Activated gamma-delta T cell treated with anti-CD3 and anti-CD28 coated beads, Interleukin-2, amount 50 U/mL, for 16 hours (primary cell): Measurements from ENCODE around the gene CNTN1.

Experiments
- DNase-seq: peaks from one replicate; pipeline ENCODE4 v3.0.0-alpha.2; 2020; ENCODE audit warnings: low read depth

The CNTN1 gene

GRCh38 chr12:40970320-40970907 is 278.2 kb downstream of the CNTN1 start:
- no peak for DNase-seq

- no peak for DNase-seq
Observed at GRCh38 chr12:40971911-40972310, 279.7 kb downstream of the CNTN1 start.

- no peak for DNase-seq
Observed at GRCh38 chr12:40976546-40976945, 284.3 kb downstream of the CNTN1 start.

- DNase-seq, result no peak
Observed at GRCh38 chr12:40980427-40980961, 288.3 kb downstream of the CNTN1 start.

- no peak for DNase-seq
Observed at GRCh38 chr12:40986001-40986400, 293.8 kb downstream of the CNTN1 start.

- no peak for DNase-seq
Observed at GRCh38 chr12:40988355-40988754, 296.1 kb downstream of the CNTN1 start.

- DNase-seq, result no peak
Observed at GRCh38 chr12:40988824-40989223, 296.6 kb downstream of the CNTN1 start.

GRCh38 chr12:40989785-40990184 is 297.5 kb downstream of the CNTN1 start:
- DNase-seq, result no peak

GRCh38 chr12:40992158-40992557 is 299.9 kb downstream of the CNTN1 start:
- DNase-seq, result no peak

GRCh38 chr12:40992674-40993073 is 300.4 kb downstream of the CNTN1 start:
- no peak for DNase-seq

GRCh38 chr12:40993158-40993557 is 300.9 kb downstream of the CNTN1 start:
- DNase-seq, result no peak

- no peak for DNase-seq
Observed at GRCh38 chr12:40996091-40996490, 303.9 kb downstream of the CNTN1 start.

GRCh38 chr12:40999210-40999609 is 307.0 kb downstream of the CNTN1 start:
- no peak for DNase-seq

- DNase-seq, result no peak
Observed at GRCh38 chr12:41008472-41008871, 316.2 kb downstream of the CNTN1 start.

- DNase-seq, result no peak
Observed at GRCh38 chr12:41011939-41012338, 319.7 kb downstream of the CNTN1 start.

GRCh38 chr12:41013881-41014642 is 321.8 kb downstream of the CNTN1 start:
- DNase-seq, result no peak

GRCh38 chr12:41014643-41015020 is 322.4 kb downstream of the CNTN1 start:
- DNase-seq, result no peak

- DNase-seq, result no peak
Observed at GRCh38 chr12:41018010-41018409, 325.8 kb downstream of the CNTN1 start.

- DNase-seq, result no peak
Observed at GRCh38 chr12:41019461-41019860, 327.2 kb downstream of the CNTN1 start.

GRCh38 chr12:41023836-41024235 is 331.6 kb downstream of the CNTN1 start:
- no peak for DNase-seq

- DNase-seq, result no peak
Observed at GRCh38 chr12:41026151-41026550, 333.9 kb downstream of the CNTN1 start.

GRCh38 chr12:41032386-41032785 is 340.1 kb downstream of the CNTN1 start:
- no peak for DNase-seq

GRCh38 chr12:41034686-41035085 is 342.4 kb downstream of the CNTN1 start:
- no peak for DNase-seq

GRCh38 chr12:41039461-41039860 is 347.2 kb downstream of the CNTN1 start:
- no peak for DNase-seq
